Loucy (cell line): ENCODE results near the gene DDX24.

ENCODE experiments used
- EZH2phosphoT487 ChIP-seq: fragments of 200-600 bp; IDR thresholded peaks from 2 replicates; pipeline ENCODE4 v1.6.1; 2018; ENCODE audit warnings: antibody characterized with exemption, mild to moderate bottlenecking, moderate library complexity, borderline replicate concordance
- TF ChIP-seq, protein P1 (sequence below): fragments of 200-600 bp; sonication (generic); conservative IDR thresholded peaks from 2 replicates; pipeline ENCODE4 v1.5.1; 2014; ENCODE audit warnings: mild to moderate bottlenecking, antibody characterized with exemption, low read length

DNA sequence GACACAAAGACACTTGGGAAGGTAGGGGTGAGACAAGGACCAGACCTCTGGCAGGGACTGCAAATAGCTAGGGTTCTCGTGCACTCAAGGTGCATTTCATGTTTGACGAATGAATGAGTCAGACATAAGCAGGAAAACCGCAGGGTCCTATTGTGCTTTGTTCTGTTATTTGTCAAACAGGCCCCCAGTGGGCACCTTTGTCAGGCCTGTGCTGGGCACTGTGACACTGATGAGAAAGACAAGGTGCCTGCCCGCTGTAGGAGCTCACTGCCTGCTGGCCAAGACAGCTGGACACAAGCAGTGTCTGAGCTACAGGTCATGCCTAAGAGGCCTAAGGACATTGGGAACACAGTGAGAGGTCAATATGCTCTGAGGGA, 52.6 kb downstream of the DDX24 start:
- TF ChIP-seq, protein P1, sequence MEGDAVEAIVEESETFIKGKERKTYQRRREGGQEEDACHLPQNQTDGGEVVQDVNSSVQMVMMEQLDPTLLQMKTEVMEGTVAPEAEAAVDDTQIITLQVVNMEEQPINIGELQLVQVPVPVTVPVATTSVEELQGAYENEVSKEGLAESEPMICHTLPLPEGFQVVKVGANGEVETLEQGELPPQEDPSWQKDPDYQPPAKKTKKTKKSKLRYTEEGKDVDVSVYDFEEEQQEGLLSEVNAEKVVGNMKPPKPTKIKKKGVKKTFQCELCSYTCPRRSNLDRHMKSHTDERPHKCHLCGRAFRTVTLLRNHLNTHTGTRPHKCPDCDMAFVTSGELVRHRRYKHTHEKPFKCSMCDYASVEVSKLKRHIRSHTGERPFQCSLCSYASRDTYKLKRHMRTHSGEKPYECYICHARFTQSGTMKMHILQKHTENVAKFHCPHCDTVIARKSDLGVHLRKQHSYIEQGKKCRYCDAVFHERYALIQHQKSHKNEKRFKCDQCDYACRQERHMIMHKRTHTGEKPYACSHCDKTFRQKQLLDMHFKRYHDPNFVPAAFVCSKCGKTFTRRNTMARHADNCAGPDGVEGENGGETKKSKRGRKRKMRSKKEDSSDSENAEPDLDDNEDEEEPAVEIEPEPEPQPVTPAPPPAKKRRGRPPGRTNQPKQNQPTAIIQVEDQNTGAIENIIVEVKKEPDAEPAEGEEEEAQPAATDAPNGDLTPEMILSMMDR: no peak
- TF ChIP-seq EZH2phosphoT487: no peak
